Pancreas (tissue), 10 donors: Measurements from ENCODE around the gene AMMECR1. TPM values are rescaled to one million over a fixed set of nuclear protein-coding genes. Genes with fewer than 3 reads are reported as not detected.
A peak's percentile ranks its signal among the peaks of the same experiment; 100 is the strongest.

Source experiments
- ATAC-seq, 4 donors: fragments of 200-7000 bp; cut with Tn5 transposase; one replicate each; pipeline versions ENCODE4 v1.8.0 to v1.9.1; 2020; ENCODE audit warnings: mild to moderate bottlenecking in 4 of 4, moderate library complexity in 4 of 4
- DNase-seq, 6 donors: peaks; one replicate each; pipeline ENCODE4 v3.0.0-alpha.2; 2020
- FAIRE-seq: peaks from 2 replicates; lab custom pipeline; 2012; peaks lifted over from hg19 to GRCh38; lab: Jason Lieb, UNC
- H3K27ac ChIP-seq, 4 donors: fragments of 200-600 bp; sonication (generic); 1 replicate in 3 of 4; 2 replicates in 1 of 4; pipeline versions ENCODE4 v1.5.0 to v1.8.0; 2020
- H3K27me3 ChIP-seq, 4 donors: fragments of 200-600 bp; one replicate each; pipeline ENCODE4 v1.8.0; 2021
- H3K36me3 ChIP-seq, 3 donors: fragments of 200-600 bp; sonication (generic) in 1 of 3; one replicate each; pipeline versions ENCODE4 v1.5.0 to v1.8.0; 2020 to 2021
- H3K4me1 ChIP-seq, 3 donors: fragments of 200-600 bp; one replicate each; pipeline ENCODE4 v1.8.0; 2021
- H3K4me3 ChIP-seq, 4 donors: fragments of 200-600 bp; sonication (generic) in 2 of 4; one replicate each; pipeline versions ENCODE4 v1.5.0 to v1.8.0; 2020 to 2021
- H3K9me3 ChIP-seq, 4 donors: fragments of 200-600 bp; one replicate each; pipeline ENCODE4 v1.8.0; 2021
- CTCF ChIP-seq, 4 donors: fragments of 200-600 bp; sonication (generic) in 3 of 4; IDR thresholded peaks; one replicate each; pipeline versions ENCODE4 v1.5.0 to v1.8.0; 2021; ENCODE audit warnings: antibody characterized with exemption in 4 of 4
- WGBS, 2 donors: extraction: QIAGEN DNeasy Blood & Tissue Kit; methylation state at CpG; one replicate each; pipeline ENCODE4 v1.1.7; 2013; 5-methylcytosine and 5-hydroxymethylcytosine counted together
- intact Hi-C, 3 donors: fragments of 100-400 bp; cut with DNase I; formaldehyde crosslinking; loops; one replicate each; pipeline versions ENCODE4 v1.11.1 to v1.14.2; 2022
- polyA plus RNA-seq, 2 donors: library from polyadenylated mRNA; stranded (reverse); fragments of 200-250 nt; gene quantifications; one replicate each; pipeline ENCODE4 v1.2.3, GENCODE V29; 2013
- total RNA-seq, 6 donors: library from RNA; stranded (reverse); fragmentation: NEBNext Ultra II Directional in 4 of 6; extraction: Animal tissue kit (Norgen Biotek cat#: 25700) in 4 of 6; gene quantifications; one replicate each; pipeline versions ENCODE4 v1.2.1 to v1.2.4, GENCODE V29; 2021 to 2023
- donor health status: healthy with polysubstance abuse.
- donor health status: DM: no; HTN: no; CAD: no; lungs with moderate emphysema.
- donor health status: DM: no; HTN: no; CAD: no.
- donor health status: control.
- donor health status: control.
- donor health status: Bipolar disorder and iron deficiency.
- donor health status: DM: yes; HTN: yes; CAD: no.
- donor health status: DM: no; HTN: no; CAD: no.
- donor health status: DM: no; HTN: no; CAD: no.
- donor health status: DM: yes; HTN: yes; CAD: no.

Gene AMMECR1
- total and polyA plus RNA-seq, 8 donors, result 1.4 to 4.1 (median 1.9) TPM

DNA sequence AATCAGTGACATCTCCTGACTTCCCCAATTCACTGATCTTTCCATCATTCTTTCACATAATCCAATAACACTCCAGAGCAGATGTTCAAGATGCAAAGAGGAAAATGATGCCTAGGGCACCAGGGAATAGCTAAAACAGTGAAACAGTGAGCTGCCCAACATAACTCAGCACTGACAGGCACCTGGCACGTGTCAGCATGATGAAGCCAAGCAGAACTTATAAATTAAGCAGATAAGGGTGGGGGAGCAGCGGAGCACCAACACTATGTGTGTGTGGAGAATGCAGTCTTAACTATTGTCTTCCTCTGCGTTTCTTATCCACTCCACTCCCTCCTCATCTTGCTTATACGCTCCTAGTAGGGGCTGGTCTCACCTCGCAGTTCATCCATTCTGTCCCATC is 89.4 kb downstream of the AMMECR1 start:
- Histone ChIP-seq H3K4me3 (no peak overlapping the region), H3K36me3 (no peaks in the 10 kb centered on the region), H3K27me3 (peaks cover 0 to 3% (median 0%) of the 10 kb centered on the region in 4 donors), H3K27ac (no peak overlapping the region), H3K4me1 (no peaks in the 10 kb centered on the region), H3K9me3 (no peaks in the 10 kb centered on the region)
- 69 to 85% methylated on average over 5 of the region's 5 CpGs for WGBS, 2 donors
- intact Hi-C loops, result no loop called here
- TF ChIP-seq CTCF (IDR thresholded peaks at IDR 0.05), result no peak
- ATAC-seq, result no peak
- no peak for FAIRE-seq
- DNase-seq, result no peak

- Histone ChIP-seq H3K27me3 (peaks cover 0 to 3% (median 0%) of the 10 kb centered on the region in 4 donors), H3K9me3 (no peaks in the 10 kb centered on the region), H3K27ac (no peak overlapping the region), H3K4me1 (no peaks in the 10 kb centered on the region), H3K36me3 (no peaks in the 10 kb centered on the region), H3K4me3 (no peak overlapping the region)
- intact Hi-C loops, result no loop called here
- 83 to 91% methylated on average over 2 of the region's 2 CpGs for WGBS, 2 donors
- no peak for TF ChIP-seq CTCF (IDR thresholded peaks at IDR 0.05)
- no peak for ATAC-seq
- DNase-seq, result no peak
- FAIRE-seq, result no peak
Observed at GRCh38 chrX:110226931-110227330, 91.0 kb downstream of the AMMECR1 start.

- no peak for ATAC-seq
- intact Hi-C loops, result no loop called here
Observed at GRCh38 chrX:110224926-110225617, 92.8 kb downstream of the AMMECR1 start.

GRCh38 chrX:110222497-110223257 is 95.2 kb downstream of the AMMECR1 start:
- no peak for TF ChIP-seq CTCF (IDR thresholded peaks at IDR 0.05)
- Histone ChIP-seq H3K4me1 (no peaks in the 10 kb centered on the region), H3K4me3 (no peak overlapping the region), H3K9me3 (no peaks in the 10 kb centered on the region), H3K27ac (no peak overlapping the region), H3K27me3 (no peaks in the 10 kb centered on the region), H3K36me3 (no peaks in the 10 kb centered on the region)
- FAIRE-seq (peak; percentile 34), ATAC-seq (no peak), DNase-seq (no peak)
- WGBS, 2 donors, result 97 to 100% methylated on average over 1 of the region's 2 CpGs
- intact Hi-C loops, result no loop called here

More at GRCh38 chrX:110224926-110225617, 92.8 kb downstream of the AMMECR1 start:
- 50 to 83% methylated on average over 3 of the region's 3 CpGs for whole genome bisulfite sequencing, 2 donors
- Histone ChIP-seq H3K36me3 (no peaks in the 10 kb centered on the region), H3K4me3 (no peak overlapping the region), H3K27me3 (peaks cover 0 to 3% (median 0%) of the 10 kb centered on the region in 4 donors), H3K4me1 (no peaks in the 10 kb centered on the region), H3K27ac (no peak overlapping the region), H3K9me3 (no peaks in the 10 kb centered on the region)
- FAIRE-seq (no peak), DNase-seq (no peak)
- TF ChIP-seq CTCF (IDR thresholded peaks at IDR 0.05), result no peak
